Panc1 (cell line): ENCODE measurements around the gene PPP1R14B. TPM values are rescaled to one million over a fixed set of nuclear protein-coding genes. Genes with fewer than 3 reads are reported as not detected.

Source experiments
- ATAC-seq: fragments of 200-7000 bp; cut with Tn5 transposase; 2 replicates; pipeline ENCODE4 v1.9.1; 2020; ENCODE audit warnings: mild to moderate bottlenecking, moderate library complexity
- BruUV-seq: library from RNA; stranded (reverse); fragments of 400-500 nt; replicated peaks from 2 replicates; lab custom pipeline; 2021; lab: Mats Ljungman, UMichigan
- CTCF ChIA-PET: fragments of 300-600 bp; sonication (Branson Sonifier 250); formaldehyde crosslinking; loops from one replicate; lab custom pipeline; 2022; ENCODE audit warnings: antibody characterized with exemption; lab: Charles Lee
- POLR2A ChIA-PET: fragments of 300-600 bp; sonication (Branson Sonifier 250); formaldehyde crosslinking; loops from one replicate; lab custom pipeline; 2022; ENCODE audit warnings: antibody characterized with exemption; lab: Charles Lee
- DNase-seq: peaks from one replicate; pipeline ENCODE4 v3.0.0-alpha.2; 2010; ENCODE audit warnings: low read depth, low spot score
- H3K27ac ChIP-seq: 2 replicates; pipeline ENCODE4 v1.5.1; 2011; ENCODE audit warnings: mild to moderate bottlenecking, low read length, inconsistent platforms
- H3K27me3 ChIP-seq: fragments of 200-500 bp; sonication (Bioruptor generic); 2 replicates; pipeline ENCODE4 v1.6.0; 2014; ENCODE audit warnings: low read length, inconsistent platforms; ENCODE audit not compliant: control insufficient read depth, insufficient read depth
- H3K36me3 ChIP-seq: fragments of 200-500 bp; sonication (Bioruptor generic); 2 replicates; pipeline ENCODE4 v1.5.1; 2014; ENCODE audit warnings: inconsistent platforms, mild to moderate bottlenecking, low read length, moderate library complexity; ENCODE audit not compliant: control insufficient read depth, insufficient read depth
- H3K4me1 ChIP-seq: 2 replicates; pipeline ENCODE4 v1.5.1; 2011; ENCODE audit warnings: inconsistent platforms, mild to moderate bottlenecking, low read length, moderate library complexity; ENCODE audit not compliant: control insufficient read depth, insufficient read depth
- H3K4me3 ChIP-seq, 2 experiments: 2 replicates each; pipeline ENCODE4 v1.5.1; 2011 to 2012; ENCODE audit warnings: low read depth in 2 of 2, low read length in 2 of 2, mild to moderate bottlenecking in 2 of 2, inconsistent platforms in 1 of 2, moderate library complexity in 1 of 2
- H3K9me3 ChIP-seq: fragments of 200-500 bp; sonication (Bioruptor generic); 2 replicates; pipeline ENCODE4 v1.5.1; 2014; ENCODE audit warnings: low read depth, mild to moderate bottlenecking, inconsistent platforms, low read length, moderate library complexity; ENCODE audit not compliant: control insufficient read depth, insufficient read depth
- POLR2AphosphoS5 ChIP-seq: IDR thresholded peaks from 2 replicates; pipeline ENCODE4 v1.6.1; 2012; ENCODE audit warnings: mild to moderate bottlenecking, low read depth, low read length, moderate library complexity
- SIN3A ChIP-seq: IDR thresholded peaks from 2 replicates; pipeline ENCODE4 v1.6.1; 2012; ENCODE audit warnings: low read depth, mild to moderate bottlenecking, low read length, moderate library complexity, borderline replicate concordance; ENCODE audit not compliant: insufficient read depth
- TCF7L2 ChIP-seq: IDR thresholded peaks from 2 replicates; pipeline ENCODE4 v1.6.1; 2011; ENCODE audit warnings: mild to moderate bottlenecking, low read depth, low read length, inconsistent platforms
- in situ Hi-C: cut with HindIII; loops from 2 replicates; pipeline ENCODE4 v1.10.0; 2016; ENCODE audit warnings: low sequenced_read_pairs, low pct_unique_long_range_greater_than_20kb
- intact Hi-C: fragments of 100-400 bp; cut with micrococcal nuclease; formaldehyde crosslinking; loops from one replicate; pipeline ENCODE4 v1.10.0; 2022; ENCODE audit not compliant: unreplicated experiment
- total RNA-seq: library from RNA; stranded (reverse); gene quantifications from one replicate; pipeline ENCODE4 v1.2.1, GENCODE V29; 2021; ENCODE audit not compliant: unreplicated experiment
- TF ChIP-seq, protein P1 (sequence below): fragments of 450-650 bp; IDR thresholded peaks from 2 replicates; pipeline ENCODE4 v1.5.1; 2017; ENCODE audit warnings: mild to moderate bottlenecking
- TF ChIP-seq, protein P2 (sequence below), 2 experiments: IDR thresholded peaks; 2 replicates each; pipeline ENCODE4 v1.6.1; 2011 to 2012; ENCODE audit warnings: low read depth in 2 of 2, control low read depth in 1 of 2, low read length in 1 of 2, mild to moderate bottlenecking in 1 of 2, moderate library complexity in 1 of 2; ENCODE audit not compliant: insufficient read depth in 1 of 2

The PPP1R14B gene
- total RNA-seq, 1 experiment from 2014 or later = 261 TPM

DNA sequence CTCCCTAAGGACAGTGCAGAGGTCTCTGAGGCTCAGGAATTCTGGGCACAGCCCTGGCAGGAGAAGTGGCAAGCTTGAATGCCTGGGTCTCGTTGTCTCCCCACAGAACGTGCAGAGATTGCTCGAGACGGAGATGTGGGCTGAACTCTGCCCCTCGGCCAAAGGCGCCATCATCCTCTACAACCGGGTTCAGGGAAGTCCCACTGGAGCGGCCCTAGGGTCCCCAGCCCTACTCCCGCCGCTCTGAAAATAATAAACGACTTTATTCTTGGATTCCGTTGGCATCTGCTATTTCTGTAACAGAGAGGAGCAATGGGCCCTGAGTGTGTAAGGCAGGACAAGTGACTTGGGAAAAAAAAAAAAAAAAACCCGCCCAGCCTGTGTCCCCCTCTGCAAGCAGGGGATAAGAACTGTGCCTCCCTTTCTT lies 17.0 kb downstream of the PPP1R14B start:
- ChIA-PET POLR2A (interaction anchor here (0.5 to 1.0 kb wide), 5 partner anchors 13 to 1307 kb away, joined by 3 to 8 read pairs (median 4); no protein-coding TSS in a partner anchor), CTCF (interaction anchor here (0.7 kb wide), 1 partner anchor 248 kb away, joined by 3 read pairs; no protein-coding TSS in a partner anchor)
- intact Hi-C loops = no loop called here

DNA sequence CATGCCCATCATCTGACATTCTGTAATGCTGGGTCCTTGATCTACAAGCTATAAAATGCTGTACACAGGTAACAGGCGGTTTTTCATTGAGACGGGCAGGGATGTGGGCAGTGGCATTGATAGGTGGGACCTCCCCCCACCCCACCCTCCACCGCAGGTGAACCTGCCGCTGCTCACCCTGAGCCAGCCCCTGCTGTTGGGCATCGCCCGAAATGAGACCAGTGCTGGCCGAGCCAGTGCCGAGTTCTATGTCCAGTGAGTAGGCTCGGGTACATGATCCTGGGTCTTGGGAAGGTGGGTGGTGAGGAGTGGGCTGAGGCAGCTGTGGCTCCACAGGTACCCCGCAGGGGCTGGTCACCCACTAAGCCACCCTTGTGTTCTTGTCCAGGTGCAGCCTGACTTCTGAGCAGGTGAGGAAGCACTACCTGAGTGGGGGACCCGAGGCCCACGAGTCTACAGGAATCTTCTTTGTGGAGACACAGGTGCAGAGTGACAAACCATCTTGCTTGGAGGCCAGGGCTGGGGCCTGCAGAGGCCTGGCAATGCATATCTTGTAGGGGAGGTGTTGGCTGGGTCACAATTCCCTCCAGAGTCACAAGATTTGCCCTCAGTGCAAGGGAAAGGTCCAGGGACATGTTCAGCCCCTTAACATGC lies 17.5 kb downstream of the PPP1R14B start:
- CTCF ChIA-PET = no interaction called here
- DNase-seq (no peak), ATAC-seq (no peak)
- peak overlapping the region in 1 of 2 experiments; percentile 79; a peak in 2 of 4 replicates for H3K4me3 ChIP-seq
- peaks cover 2% of the 10 kb centered on the region; the same call in 1 of the 2 replicates for H3K36me3 ChIP-seq
- intact Hi-C loops (no loop called here), in situ Hi-C loops (no loop called here)
- TF ChIP-seq POLR2AphosphoS5 (no peak), TCF7L2 (no peak), SIN3A (no peak)
- TF ChIP-seq, protein P1, sequence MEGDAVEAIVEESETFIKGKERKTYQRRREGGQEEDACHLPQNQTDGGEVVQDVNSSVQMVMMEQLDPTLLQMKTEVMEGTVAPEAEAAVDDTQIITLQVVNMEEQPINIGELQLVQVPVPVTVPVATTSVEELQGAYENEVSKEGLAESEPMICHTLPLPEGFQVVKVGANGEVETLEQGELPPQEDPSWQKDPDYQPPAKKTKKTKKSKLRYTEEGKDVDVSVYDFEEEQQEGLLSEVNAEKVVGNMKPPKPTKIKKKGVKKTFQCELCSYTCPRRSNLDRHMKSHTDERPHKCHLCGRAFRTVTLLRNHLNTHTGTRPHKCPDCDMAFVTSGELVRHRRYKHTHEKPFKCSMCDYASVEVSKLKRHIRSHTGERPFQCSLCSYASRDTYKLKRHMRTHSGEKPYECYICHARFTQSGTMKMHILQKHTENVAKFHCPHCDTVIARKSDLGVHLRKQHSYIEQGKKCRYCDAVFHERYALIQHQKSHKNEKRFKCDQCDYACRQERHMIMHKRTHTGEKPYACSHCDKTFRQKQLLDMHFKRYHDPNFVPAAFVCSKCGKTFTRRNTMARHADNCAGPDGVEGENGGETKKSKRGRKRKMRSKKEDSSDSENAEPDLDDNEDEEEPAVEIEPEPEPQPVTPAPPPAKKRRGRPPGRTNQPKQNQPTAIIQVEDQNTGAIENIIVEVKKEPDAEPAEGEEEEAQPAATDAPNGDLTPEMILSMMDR = no peak
- TF ChIP-seq, protein P2, sequence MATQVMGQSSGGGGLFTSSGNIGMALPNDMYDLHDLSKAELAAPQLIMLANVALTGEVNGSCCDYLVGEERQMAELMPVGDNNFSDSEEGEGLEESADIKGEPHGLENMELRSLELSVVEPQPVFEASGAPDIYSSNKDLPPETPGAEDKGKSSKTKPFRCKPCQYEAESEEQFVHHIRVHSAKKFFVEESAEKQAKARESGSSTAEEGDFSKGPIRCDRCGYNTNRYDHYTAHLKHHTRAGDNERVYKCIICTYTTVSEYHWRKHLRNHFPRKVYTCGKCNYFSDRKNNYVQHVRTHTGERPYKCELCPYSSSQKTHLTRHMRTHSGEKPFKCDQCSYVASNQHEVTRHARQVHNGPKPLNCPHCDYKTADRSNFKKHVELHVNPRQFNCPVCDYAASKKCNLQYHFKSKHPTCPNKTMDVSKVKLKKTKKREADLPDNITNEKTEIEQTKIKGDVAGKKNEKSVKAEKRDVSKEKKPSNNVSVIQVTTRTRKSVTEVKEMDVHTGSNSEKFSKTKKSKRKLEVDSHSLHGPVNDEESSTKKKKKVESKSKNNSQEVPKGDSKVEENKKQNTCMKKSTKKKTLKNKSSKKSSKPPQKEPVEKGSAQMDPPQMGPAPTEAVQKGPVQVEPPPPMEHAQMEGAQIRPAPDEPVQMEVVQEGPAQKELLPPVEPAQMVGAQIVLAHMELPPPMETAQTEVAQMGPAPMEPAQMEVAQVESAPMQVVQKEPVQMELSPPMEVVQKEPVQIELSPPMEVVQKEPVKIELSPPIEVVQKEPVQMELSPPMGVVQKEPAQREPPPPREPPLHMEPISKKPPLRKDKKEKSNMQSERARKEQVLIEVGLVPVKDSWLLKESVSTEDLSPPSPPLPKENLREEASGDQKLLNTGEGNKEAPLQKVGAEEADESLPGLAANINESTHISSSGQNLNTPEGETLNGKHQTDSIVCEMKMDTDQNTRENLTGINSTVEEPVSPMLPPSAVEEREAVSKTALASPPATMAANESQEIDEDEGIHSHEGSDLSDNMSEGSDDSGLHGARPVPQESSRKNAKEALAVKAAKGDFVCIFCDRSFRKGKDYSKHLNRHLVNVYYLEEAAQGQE (IDR thresholded peaks at IDR 0.05; ENCODE audit: insufficient read depth in 1 of 2, low read depth in 2 of 2, low read length in 1 of 2) = no peak
- no peaks in the 10 kb centered on the region for H3K9me3 ChIP-seq
- peaks cover 46% of the 10 kb centered on the region for H3K4me1 ChIP-seq
- peak overlapping the region; percentile 87 for H3K27ac ChIP-seq
- POLR2A ChIA-PET = interaction anchor here (0.5 to 1.0 kb wide), 3 partner anchors 12 to 436 kb away, joined by 3 to 8 read pairs (median 4); no protein-coding TSS in a partner anchor
- no peaks in the 10 kb centered on the region for H3K27me3 ChIP-seq
- TSS peak; percentile 70 for BruUV-seq

More for the DNA sequence above, 17.0 kb downstream of the PPP1R14B start:
- BruUV-seq = no TSS peak
- Histone ChIP-seq H3K9me3 (no peaks in the 10 kb centered on the region), H3K36me3 (peaks cover 2% of the 10 kb centered on the region; the same call in 1 of the 2 replicates), H3K27me3 (no peaks in the 10 kb centered on the region), H3K27ac (peak overlapping the region; percentile 87), H3K4me1 (peaks cover 46% of the 10 kb centered on the region), H3K4me3 (peak overlapping the region; percentile 68 to 79)
- TF ChIP-seq POLR2AphosphoS5 (no peak), TCF7L2 (no peak), SIN3A (no peak)
- TF ChIP-seq, protein P1 = no peak
- TF ChIP-seq, protein P2 (IDR thresholded peaks at IDR 0.05; ENCODE audit: insufficient read depth in 1 of 2, low read depth in 2 of 2, low read length in 1 of 2) = no peak
- ATAC-seq (no peak), DNase-seq (no peak)
- in situ Hi-C loops = no loop called here
